D721Med (cell line): ENCODE data around the gene BRD1.

ENCODE experiments used
- DNase-seq: peaks from one replicate; pipeline ENCODE4 v3.0.0; 2011; ENCODE audit warnings: low spot score; ENCODE audit not compliant: insufficient read length
- FAIRE-seq: peaks from 2 replicates; lab custom pipeline; 2011; peaks lifted over from hg19 to GRCh38; lab: Jason Lieb, UNC
- TF ChIP-seq, protein P1 (sequence below): IDR thresholded peaks from 2 replicates; pipeline ENCODE4 v1.5.1; 2012; ENCODE audit warnings: mild to moderate bottlenecking, control low read depth; ENCODE audit not compliant: insufficient read depth; ENCODE audit errors: missing control alignments

The BRD1 gene

DNA sequence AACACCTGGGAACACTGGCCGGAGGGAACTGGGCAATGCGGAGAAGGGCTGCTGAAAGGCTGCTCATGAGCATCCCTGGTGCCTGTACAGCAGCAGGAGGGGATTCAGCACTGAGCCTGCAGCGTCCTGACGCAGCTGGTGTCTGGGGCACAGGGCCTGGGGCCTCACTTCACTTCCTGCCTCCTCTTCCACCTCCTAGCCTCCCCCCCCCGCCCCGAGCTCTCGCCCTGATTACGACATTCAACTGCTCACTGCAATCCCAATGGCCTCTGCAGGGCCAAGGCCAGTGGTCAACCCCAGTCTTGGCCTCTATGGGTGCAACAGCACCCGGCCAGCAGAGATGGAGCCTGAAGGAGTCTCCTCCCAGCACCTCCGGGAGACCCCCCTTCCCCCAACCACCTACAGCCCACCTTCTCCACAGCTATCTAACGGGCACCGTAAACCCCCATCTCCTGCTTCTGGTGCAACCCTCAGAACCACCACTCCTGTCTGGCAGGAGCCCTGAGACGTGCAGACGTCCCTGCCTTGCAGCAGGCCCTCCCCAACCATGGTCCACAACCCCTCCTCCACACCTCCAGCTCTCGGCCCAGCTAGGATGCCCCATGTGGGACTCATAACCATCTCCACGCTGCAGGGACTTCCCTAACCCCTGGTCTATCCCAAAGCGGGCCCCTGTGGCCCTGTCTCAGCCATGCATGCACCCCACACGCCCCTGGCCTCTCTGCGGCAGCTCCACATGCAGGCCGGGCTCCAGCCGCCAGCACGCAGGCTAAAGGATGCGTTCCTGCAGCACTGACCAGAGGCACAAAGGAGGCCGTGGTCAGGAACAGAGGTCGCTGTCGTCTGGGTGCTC lies 38.2 kb downstream of the BRD1 start:
- FAIRE-seq (no peak), DNase-seq (no peak)
- TF ChIP-seq, protein P1, sequence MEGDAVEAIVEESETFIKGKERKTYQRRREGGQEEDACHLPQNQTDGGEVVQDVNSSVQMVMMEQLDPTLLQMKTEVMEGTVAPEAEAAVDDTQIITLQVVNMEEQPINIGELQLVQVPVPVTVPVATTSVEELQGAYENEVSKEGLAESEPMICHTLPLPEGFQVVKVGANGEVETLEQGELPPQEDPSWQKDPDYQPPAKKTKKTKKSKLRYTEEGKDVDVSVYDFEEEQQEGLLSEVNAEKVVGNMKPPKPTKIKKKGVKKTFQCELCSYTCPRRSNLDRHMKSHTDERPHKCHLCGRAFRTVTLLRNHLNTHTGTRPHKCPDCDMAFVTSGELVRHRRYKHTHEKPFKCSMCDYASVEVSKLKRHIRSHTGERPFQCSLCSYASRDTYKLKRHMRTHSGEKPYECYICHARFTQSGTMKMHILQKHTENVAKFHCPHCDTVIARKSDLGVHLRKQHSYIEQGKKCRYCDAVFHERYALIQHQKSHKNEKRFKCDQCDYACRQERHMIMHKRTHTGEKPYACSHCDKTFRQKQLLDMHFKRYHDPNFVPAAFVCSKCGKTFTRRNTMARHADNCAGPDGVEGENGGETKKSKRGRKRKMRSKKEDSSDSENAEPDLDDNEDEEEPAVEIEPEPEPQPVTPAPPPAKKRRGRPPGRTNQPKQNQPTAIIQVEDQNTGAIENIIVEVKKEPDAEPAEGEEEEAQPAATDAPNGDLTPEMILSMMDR: no peak

DNA sequence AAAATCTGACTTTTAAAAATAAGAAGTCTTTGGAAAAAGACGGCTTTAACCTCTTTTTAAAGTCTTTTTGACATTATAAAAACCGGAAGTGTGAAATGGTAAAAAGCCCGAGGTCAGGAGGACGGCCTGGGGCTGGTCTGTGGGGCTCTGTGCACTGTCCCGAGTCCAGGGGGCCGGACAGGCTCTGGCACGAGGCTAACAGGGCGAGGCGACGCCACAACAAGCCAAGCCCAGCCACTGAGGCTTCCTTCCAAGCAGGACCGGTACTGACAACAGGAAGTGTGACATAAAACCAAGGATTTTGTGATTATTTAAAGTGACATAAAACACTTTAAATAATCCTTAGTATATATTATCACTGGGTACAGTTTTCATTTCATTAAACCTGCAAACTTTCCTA lies 39.2 kb downstream of the BRD1 start:
- TF ChIP-seq, protein P1: no peak
- no peak for DNase-seq
- FAIRE-seq: no peak

DNA sequence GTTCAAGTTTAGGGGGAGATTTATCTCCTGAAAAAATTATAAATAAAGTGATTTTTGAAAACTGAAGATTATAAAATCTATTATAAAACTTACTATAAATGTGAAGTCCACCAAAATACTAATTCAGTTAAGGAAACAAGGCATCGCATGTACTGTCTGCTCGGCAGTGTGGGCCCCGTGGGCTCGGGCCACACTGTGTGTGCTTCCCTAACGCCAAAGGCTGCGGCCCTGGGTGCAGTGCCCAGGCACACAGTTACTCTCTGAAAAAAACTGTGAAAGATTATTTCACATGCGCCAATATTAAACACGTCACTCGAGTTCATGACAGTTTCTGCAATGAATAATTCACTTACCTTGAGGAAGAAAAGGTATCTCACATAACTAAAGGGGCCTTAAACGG lies 39.8 kb downstream of the BRD1 start:
- no peak for DNase-seq
- no peak for FAIRE-seq
- TF ChIP-seq, protein P1: no peak

DNA sequence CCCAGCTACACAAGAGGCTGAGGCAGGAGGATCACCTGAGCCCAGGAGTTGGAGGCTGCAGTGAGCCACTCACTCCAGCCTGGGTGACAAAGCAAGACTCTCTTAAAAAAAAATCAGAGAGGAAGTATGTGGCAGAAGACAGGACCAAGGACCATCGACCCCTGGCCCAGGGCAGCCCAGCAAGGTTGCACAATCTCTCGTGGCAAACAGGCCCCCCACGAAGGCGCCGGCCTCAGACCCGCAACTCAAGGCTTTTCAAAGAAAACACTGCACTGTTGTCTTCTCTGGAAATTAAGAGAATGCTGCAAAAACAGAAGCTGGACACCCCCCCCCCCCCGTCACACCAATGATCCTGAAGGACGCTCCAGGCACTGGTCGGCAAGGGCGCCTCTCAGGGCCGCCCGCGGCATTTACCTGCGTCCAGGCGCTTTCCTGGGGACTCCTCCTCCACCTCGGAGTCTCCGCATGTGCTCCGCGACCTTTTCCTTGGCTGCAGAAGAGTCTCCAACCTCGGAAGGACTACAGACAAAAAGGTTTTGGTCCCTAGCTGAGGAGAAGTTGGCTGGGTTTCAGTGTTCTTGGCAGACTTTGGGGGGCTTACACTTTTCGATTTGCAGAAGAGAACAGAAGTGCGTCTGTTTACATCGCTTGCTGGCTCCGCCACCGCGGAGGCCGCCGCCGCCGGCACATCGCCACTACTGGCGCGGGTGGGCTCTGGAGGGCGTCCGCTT lies 40.5 kb downstream of the BRD1 start:
- DNase-seq (no peak), FAIRE-seq (no peak)

DNA sequence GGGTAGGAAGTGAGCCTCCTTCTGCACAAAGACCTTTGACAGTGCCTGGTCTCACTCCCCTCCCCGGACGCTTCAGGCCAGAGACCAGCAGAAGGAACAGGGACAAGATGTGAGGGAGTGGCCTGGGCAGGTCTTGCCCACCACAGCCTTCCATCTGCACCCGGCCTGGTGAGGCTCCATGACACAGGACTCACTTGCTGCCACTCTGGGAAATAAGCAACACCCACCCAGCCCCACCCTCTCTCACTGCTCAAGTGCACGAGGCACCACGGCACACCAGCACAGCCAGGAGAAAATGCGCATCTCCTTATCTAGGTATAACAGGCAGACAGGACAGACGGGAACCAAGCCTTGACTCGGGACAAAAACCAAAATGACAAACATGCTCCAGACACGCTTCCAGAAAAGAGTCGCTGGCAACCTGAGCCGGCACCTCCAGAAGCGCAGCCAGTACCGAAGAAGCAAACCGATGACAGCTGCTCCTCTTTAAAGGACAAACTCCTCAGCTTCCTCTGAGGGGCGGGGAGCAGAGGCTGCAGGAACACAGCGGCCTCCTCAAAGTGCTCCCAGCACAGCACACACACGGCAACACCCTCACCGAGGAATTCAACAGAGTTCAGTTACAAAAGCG lies 41.7 kb downstream of the BRD1 start:
- TF ChIP-seq, protein P1: no peak
- no peak for FAIRE-seq
- DNase-seq: no peak

More for the DNA sequence above, 40.5 kb downstream of the BRD1 start:
- TF ChIP-seq, protein P1: no peak

DNA sequence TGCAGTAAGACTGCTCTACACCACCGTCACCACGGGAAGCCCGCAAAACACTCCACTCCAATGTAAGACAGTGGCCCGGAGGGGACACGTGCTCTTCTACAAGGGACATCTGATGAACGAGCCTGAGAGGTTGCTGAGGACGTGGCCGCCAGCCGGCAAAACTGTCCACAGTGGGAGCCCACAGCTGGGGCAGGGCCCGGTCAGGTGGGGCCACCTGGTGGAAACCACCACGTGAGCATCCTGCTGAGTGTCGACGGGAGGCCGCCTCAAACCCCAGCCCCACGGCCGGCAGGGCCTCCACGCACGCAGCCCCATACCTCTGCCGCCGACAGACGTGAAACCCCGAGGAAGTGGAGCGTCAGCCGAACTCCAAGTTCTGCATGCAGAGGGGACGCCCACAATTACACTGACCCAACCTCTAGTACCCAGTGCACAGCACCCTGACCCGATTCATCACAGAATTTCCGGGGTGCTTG lies 42.6 kb downstream of the BRD1 start:
- FAIRE-seq (no peak), DNase-seq (no peak)
- TF ChIP-seq, protein P1: no peak
